Measurements from ENCODE around the gene FBXL2.

Gene FBXL2

DNA sequence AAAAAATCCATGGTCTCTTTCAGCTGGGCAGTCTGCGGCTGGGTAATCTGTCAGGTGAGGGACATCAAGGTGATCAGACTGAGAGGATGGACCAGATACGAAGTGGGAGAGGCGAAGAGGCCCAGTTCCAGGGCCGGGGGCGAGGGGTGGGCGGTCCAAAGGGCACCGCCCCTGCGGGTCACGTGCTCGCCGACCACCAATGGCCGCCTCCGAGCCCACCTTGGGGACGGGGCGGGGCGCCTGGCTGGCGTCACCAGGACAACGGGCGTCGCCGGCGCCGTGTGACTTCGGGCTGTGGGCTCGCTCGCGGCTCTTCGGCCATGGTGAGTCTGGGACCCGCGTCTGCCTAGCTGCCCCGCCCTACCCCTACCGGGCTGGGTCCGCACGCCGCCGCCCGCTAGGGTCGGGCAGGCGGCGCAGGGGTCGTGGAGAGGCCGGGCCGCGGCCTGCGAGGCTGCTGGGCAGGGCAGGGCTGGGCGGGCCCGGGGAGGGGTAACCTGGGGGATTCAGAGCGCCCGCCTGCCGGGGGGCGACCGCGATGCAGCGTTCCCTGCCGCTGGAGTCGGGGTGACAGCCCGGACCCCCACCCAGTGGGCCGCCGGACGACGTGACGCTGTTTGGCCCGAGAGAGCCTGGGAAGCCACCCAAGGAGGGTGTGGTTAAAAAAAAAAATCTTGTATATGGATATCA, at the start of gene FBXL2:
Gene FBXL2, plus strand, starts transcription at position 250 of the 690 bp plus-strand sequence. Its CDS starts 71 bp downstream, at position 321.
- DNase-seq: peak in 1 of 2 donors; percentile 1

DNA sequence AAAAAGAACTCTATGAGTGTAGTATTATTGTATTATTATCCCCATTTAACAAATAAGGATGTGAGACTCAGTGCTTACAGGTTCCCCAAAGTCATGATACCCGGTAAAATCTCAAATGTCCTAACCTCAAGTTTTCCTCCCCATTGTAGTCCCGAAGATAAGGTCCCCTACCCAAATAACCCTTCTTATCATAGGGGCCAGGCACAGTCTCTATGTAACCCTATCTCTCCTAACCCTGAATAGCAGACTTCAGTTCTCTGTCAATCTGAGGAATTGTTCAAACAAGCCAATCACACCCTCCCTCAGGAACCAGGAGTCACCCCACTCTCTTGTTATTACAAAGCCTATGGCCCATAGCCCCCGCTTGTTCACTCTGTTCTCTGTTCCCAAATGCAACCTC, 48.2 kb upstream of the FBXL2 start:
- no peak for DNase-seq

DNA sequence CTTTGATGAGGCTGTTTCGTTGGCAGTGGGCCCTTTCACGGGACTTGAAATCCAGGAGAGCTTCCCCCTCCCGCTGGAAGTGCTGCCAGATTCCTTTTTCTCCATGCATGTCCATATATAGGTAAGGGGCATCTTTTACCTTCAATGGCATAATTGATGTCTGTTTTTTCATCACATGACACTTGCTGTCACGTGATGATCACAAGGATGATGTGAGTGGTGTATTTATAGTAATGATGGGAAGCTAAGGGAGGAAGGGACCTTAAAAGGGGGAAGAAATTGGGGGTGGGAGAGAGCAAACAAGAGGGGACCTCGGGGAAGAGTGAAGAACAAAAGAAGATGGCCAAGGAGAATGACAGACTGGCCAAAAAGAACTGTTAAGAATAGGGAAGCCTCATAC, 47.3 kb upstream of the FBXL2 start:
- DNase-seq: no peak

DNA sequence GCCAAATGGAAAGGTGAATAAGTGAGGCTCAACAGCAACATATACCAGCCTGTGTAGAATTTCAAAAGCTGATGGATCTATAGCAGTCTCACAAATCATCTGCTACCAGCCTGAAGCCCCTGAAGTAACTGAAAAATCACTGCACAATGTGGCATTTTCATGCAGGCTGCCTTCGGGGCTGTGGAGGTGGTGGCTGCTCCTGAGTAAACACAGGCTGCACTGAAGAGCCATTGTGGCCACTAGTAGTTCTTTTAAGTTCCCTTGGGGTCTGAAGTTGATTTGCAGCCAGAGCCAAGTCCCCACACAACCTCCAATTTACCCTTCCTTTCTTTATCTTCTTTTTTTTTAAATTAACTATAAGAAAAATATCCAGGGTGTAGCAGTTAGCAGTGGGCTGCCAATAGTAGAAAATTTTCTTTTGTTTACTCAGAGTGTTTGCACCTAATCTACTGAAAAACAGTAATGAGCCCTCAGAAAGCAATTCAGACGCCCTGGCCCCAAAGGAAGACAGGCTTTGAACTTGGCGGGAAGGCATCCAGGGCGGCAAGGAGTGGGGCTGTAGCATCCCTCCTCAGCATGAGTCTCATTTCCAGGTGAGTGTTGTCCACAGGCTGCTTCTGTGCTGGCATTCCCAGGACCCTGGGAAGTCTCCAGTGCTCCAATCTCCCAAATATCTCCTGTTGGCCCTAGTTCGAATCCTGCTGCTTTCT, 45.3 kb upstream of the FBXL2 start:
- no peak for DNase-seq

GRCh38 chr3:33233884-33234283, 43.4 kb upstream of the FBXL2 start:
- DNase-seq: no peak

DNA sequence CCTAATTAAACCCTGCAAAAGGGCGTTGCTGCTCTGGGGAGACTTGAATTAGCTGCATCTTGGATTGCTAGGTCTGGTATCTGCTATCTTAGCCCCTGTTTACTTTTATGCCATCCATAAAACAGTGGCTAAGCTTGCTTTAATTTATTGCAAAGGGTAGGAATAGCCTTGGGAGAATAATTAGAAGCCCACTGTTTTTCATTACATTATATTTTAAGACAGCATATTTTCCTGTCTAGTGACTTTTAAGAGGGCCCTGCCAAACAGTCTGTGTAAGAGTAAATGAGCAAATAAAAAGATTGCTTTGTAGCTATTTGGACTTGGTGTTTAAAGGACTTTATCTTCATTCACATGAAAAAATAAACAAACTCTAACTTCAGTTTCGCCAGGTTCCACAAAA, 41.2 kb upstream of the FBXL2 start:
- DNase-seq: no peak

- no peak for DNase-seq
Observed at GRCh38 chr3:33237439-33237838, 39.8 kb upstream of the FBXL2 start.

DNA sequence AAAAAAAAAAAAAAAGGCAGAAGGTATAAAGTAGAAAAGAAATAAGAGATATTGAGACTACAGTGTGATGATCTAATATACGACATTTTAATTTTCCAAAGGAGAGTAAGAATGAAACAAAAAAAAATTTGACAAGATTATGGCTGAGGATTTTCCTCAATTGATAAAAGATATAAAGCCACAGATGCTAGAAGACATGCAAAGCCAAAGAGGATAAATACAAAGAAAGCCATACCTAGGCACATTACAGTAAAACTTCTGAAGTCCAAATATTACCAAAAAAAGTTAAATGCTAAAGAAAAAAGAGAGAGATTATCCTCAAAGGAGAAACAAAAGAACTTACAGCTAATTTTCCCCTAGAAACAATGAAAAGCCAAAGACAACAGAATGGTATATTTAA, 38.3 kb upstream of the FBXL2 start:
- no peak for DNase-seq

DNA sequence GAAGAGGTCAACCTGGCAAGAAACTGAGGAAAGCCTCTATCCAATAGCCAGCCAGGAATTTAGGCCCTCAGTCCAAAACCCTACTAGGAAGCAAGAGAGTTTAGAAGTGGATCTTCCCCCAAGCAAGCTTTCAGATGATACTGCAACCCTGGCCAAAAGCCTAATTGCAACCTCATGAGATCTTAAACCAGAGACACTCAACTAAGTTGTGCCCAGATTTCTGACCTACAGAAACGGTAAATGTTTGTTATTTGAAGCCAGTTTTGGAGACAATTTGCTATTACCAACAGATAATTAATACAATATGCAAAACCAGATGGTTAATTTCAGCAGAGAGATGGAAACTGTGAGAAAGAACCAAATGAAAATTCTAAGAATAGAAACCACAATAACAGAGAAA, 37.0 kb upstream of the FBXL2 start:
- no peak for DNase-seq

DNA sequence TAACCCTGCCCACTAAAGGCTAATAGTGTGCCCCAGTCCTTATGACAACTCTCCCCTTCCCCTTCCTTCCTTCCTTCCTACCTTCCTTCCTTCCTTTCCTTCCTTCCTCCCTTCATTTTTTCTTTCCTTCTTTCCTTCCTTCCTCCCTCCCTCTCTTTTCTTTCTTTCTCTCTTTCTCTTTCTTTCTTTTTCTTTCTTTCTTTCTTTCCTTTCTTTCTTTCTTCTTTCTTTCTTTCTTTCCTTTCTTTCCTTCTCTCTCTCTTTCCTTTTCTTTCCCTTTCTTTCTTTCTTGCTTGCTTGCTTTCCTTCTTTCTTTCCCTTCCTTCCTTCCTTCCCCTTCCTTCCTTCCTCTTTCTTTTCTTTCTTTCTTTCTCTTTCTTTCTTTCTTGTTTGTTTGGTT, 30.5 kb upstream of the FBXL2 start:
- DNase-seq: no peak

DNA sequence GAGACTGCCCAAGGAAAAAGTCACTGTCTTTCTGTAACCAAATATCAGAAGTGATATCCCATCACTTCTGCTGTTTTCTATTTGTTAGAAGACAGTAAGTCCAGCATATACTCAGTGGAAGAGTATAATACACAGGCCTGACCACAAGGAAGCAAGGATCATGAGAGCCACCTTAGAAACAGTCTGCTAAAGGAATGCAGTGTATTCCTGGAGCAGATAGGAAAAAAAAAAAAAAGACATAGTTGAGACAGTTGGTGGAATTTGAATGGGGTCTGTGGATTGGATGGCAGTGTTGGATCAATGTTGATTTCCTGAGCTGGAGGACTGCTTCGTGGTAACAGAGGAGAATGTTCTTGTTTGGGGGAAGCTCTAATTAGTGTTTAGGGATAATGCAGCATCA, 26.5 kb upstream of the FBXL2 start:
- no peak for DNase-seq

DNA sequence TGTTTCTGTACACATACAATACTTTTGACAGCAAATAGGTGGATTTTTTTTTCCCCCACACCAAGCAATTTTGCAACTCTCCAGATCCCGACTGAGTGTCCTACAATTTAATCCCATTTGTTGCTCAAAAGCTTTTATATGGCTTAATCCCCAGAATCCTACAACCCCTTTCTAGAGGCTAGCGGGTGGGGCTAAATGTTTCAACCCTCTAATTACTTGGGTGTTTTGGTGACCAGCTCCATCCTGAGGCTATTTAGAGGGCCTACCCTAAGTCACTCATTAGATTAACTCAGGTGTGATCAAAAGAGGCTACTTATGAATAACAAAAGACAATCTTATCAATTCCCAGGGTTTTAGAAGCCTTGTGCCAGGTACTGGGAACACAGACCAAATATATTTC, 21.0 kb upstream of the FBXL2 start:
- DNase-seq: no peak

GRCh38 chr3:33260104-33260503, 17.1 kb upstream of the FBXL2 start:
- no peak for DNase-seq

- no peak for DNase-seq
Observed at GRCh38 chr3:33269385-33269784, 7.9 kb upstream of the FBXL2 start.

DNA sequence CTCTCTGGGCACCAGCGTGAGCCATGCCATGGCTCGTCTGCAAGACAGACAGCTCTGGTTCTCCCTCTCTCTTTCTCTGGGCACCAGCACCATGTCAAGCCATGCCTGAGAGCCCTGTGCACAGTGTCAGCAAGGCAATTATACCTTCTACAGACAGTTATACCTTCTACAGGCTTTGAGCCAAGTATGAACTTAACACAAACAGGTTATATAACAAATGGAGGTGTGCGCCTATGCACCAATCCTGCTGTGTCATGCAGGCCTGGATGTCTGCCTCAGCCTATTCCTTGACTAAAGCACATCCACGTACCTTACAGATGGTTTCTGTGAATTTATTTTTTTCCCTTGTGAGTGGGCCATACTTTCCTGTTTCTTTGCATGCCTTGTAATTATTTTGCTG, 5.9 kb upstream of the FBXL2 start:
- DNase-seq: no peak

GRCh38 chr3:33273628-33274027, 3.6 kb upstream of the FBXL2 start:
- DNase-seq: no peak

DNA sequence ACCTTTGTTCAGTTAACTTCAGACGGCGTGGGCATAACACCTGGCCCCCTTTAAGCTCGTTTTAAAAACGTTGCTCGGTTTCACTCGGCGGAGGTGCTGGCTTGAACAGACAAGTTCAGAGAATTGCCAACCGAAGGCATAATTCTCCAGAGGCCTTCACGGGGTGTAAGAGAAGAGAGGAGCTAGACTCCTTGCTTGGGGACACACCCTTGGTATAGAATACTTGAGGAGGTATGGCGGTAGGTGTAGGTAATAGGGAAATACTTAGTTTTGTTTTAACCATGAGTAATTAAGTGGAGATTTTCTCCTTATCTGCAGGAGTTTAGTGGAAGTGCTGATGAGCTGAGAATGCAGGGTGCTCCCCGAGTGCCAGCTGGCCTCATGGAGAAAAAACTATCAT, 921 bp downstream of the FBXL2 start:
- DNase-seq: no peak

DNA sequence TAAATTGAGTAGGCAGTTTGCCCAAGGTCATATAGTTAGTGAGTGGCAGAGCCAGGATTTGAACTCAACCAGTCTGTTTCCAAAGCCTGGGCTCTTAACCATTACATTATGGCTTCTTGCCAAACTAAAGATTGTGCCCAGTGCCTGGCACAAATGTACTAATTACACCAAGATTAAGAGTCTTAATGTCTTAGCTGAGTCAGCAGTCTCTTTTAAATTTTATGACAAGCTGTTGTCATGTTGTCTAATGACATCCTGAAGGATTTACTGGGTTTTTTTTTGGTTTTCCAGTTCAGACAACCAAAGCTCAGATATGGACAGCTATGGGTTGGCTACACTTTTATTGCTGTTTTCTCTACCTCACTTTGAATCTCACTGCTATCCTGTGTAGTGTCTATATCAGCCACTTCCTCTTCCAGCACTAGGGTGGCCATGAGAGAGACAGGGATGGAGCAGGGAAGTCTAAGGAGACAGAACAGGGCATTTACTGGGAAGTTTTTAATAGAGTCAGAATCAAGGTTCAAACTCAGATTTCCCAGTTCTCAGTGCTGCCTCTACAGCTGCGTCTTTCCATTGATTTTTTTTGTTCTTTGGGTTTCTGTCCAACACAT, 10.5 kb downstream of the FBXL2 start:
- no peak for DNase-seq

GRCh38 chr3:33299395-33300081, 22.3 kb downstream of the FBXL2 start:
- no peak for DNase-seq

DNA sequence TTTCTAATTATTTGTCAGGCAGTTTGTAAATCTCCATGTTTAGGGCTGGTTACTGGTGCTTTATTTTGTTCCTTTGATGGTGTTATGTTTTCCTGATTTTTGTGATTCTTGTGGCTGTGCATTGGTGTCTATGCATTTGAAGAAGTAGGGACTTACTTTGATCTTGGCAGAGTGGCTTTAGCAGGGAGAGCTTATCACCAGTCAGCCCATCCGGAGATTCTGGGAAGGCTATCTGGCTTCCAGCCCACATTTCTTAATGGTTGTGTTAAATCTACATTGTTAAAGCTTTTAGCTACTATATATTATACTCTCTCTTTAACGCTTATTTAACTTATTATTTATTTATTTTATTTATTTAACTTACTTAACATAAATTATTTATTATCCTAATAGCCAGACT, 35.1 kb downstream of the FBXL2 start:
- no peak for DNase-seq

DNA sequence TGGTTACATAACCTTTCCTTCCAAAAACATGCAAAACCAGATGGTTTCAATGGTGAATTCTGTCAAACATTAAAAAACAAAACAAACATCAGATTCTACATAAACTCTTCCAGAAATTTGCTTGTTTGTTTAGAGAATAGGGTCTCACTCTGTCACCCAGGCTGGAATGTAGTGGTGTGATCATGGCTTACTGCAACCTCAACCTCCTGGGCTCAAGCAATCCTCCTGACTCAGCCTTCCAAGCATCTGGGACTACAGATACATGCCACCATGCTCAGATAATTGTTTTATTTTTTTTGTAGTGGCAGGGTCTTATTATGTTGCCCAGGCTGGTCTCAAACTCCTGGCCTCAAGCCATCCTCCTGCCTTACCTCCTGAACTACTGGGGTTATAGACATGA, 36.1 kb downstream of the FBXL2 start:
- DNase-seq: no peak

DNA sequence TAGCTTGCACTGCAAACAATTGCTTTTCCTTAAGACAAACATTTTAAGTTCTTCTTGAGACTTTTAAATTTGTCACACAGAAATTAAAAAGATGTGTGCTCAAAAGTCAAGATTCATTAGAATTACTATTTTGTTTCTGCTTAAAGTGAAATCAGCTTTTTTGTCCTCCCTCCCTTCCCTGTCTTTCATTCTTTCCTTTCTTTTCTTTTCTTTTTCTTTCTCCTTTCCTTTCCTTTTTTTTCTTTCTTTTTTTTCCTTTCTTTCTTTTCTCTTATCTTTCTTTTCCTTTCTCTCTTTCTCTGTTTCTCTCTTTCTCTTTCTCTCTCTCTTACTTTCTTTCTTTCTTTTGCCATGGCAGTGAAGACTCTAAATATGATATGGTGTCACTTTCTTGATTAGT, 37.8 kb downstream of the FBXL2 start:
- no peak for DNase-seq

GRCh38 chr3:33315826-33316225, 38.6 kb downstream of the FBXL2 start:
- no peak for DNase-seq
